GM18511 (cell line): ENCODE measurements around the gene GTPBP1.

Experiments
- ATAC-seq: cut with Tn5 transposase; IDR thresholded peaks from one replicate; pipeline ENCODE4 v1.9.1; 2021; ENCODE audit warnings: mild to moderate bottlenecking, moderate library complexity; ENCODE audit not compliant: unreplicated experiment

Gene GTPBP1

GRCh38 chr22:38724926-38725571, 19.3 kb downstream of the GTPBP1 start:
- ATAC-seq, result no peak

- no peak for ATAC-seq
Observed at GRCh38 chr22:38725900-38726655, 20.3 kb downstream of the GTPBP1 start.

GRCh38 chr22:38727123-38727522, 21.4 kb downstream of the GTPBP1 start:
- ATAC-seq, result no peak

DNA sequence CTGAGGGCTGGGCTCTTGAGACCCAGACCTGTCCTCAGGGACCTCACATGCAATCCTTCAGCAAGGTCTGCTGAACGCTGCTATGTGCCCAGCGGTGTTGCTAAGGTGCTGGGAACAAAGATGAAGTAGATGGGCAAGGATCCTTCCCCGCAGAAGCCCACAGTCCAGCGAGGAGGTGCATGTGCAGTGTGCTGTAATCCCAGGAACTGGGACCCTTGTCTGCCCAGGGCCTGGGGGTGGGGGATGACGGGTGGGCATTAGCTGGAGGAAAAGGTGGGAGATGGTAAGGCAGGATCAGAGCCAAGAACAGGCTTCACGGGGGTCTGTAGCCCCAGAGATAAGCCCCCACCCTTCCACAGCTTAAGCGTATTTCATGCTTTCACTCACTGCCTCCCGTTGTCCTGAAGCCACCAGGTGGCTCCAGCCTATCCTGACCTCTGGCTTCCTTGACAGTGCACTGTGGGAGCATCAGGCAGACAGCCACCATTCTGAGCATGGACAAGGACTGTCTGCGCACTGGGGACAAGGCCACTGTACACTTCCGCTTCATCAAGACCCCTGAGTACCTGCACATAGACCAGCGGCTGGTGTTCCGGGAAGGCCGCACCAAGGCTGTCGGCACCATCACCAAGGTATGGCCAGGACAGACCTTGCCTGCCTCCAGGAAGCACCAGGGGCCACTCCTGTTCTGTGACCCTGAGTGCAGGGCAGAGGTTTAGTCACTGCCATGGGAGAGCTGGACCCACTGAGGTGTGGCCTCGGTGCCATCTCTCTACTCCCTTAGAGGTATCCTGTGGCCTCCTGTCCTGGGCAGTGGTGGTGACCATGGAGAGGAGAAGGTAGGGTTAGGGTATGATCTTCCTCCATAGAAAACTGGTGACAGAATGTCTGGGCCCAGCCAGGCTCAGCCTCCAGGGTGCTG, 22.0 kb downstream of the GTPBP1 start:
- ATAC-seq, result no peak

- ATAC-seq, result no peak
Observed at GRCh38 chr22:38728871-38729796, 23.4 kb downstream of the GTPBP1 start.

- ATAC-seq, result no peak
Observed at GRCh38 chr22:38729946-38730345, 24.2 kb downstream of the GTPBP1 start.

DNA sequence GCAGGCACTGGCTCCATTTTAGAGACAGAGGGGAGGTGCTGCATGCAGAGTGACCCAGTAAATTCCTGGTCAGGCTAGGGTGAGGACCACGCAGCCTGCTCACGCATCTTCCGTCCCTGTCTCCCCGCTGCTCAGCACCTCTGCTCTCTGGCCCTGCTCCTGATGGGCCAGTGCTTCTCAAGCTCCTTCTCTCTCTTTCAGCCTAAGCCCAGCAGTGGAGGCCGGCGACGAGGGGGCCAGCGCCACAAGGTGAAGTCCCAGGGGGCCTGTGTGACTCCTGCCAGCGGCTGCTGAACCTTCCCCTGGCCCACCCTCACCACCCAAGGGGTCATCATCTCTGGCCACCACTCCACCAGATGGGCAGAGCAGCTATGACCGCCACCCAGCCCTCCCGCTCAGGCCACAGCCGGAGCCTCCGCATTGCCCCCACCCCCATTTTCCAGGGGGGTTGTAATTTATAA, 24.7 kb downstream of the GTPBP1 start:
- ATAC-seq, result no peak

- ATAC-seq, result no peak
Observed at GRCh38 chr22:38731703-38732161, 26.0 kb downstream of the GTPBP1 start.

DNA sequence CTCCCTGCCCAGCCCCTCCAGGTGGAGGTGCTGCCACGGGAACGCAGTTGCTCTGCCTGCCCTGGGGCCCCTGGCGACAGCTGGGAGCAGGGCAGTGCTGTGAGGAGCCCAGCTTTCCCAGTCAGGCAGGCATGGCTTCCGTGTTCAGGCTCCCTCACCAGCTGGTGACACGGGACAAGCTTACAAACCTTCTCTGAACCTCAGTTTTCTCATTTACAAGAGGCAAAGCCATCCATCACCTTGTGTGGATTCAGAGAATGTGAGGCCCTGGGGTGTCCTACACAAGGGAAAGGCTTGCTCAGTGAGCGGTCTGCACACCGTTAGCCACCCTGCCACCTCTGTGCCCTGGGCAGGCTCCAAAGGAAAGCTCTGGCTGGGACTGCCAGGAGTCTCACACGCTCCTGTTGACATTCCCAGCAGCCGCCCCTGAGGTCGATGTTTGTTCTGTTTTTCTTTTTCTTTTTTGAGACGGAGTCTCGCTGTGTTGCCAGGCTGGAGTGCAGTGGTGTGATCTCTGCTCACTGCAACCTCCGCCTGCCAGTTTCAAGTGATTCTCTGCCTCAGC, 26.6 kb downstream of the GTPBP1 start:
- no peak for ATAC-seq

GRCh38 chr22:38733329-38733723, 27.6 kb downstream of the GTPBP1 start:
- ATAC-seq, result no peak

GRCh38 chr22:38733724-38734381, 28.1 kb downstream of the GTPBP1 start:
- ATAC-seq, result no peak

DNA sequence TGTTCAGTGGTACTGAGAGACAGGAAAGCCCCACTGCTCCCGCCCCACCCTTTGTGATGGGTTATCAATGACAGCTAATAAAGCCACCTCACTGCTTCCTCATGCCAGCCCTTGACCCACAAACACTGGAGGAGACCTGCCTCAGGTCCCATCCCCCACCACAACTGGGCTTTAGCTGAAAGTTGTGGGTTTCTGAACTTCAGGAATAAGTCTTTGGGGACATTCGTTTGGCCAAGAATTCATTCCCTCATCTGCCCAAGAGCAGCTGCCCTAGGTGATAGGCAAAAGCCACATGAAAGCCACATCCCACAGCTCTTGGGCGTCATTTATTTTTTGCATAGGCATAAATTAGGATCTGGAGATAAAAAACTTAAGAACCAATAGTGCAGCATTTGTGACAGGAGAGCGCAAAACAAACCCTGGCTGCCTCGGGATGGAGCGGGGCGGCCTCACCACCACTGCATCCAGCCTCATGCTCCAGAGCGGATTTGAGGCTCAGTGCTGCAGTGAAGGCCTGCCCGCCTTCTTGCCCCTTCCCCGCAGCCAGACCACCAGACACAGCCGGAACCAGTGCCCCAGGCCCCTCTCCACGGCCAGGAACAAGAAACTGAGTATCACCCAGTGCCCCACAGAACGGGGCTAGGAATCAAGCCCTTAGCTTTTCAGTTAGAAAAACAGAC, 28.8 kb downstream of the GTPBP1 start:
- ATAC-seq, result no peak

DNA sequence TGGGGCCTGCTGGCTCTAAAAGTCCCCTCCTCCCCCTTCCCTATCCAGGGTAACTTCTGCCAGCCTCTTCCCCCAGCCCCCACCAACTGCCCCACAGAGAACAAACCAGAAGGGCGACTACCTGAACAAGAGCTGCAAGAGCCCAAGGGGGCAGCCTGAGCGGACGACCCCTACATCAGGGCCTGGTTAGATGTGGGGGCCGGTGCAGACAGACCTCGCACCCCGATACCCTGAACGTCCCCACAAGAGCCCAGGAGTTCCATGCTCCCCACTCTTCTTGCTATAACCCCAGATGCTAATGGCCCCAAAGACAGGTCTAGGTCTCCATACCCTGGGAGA, 29.4 kb downstream of the GTPBP1 start:
- no peak for ATAC-seq

DNA sequence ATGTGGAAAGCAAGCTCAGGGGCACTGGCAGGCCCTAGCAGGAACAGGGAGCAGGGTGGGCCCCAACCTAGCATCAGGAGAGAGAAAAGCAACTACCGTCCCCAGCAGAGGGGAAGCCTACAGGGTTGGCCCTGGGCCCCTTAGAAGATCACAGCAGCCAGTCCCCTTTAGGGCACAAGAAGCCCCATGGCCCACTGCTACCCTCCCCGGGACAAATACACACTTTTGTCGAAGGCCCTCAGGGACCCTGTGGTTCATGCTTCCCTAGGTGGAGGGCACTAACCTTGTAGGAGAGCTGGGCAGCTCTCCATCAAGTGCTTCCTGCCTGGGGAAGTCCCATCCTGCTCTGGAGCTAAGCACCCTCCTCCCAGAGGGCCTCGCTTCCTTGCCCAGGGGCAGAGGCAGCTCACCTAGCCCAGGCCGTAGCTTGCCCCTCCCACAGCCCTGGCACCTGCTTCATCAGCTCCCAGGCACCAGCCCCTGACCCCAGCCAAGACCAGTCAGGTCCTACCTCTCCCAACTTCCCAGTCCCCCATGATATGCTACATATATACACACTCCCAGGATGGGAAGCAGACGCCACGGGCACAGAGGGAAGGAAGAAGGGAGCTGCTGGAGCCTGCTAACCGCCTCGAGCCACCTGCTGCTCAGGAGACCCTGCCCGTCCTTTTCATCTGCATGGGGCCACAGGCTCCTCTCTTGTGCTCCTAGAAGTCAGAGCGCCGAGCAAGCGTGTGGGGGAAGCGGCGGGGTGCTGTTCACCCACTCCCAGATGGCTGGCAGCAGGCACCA, 29.9 kb downstream of the GTPBP1 start:
- ATAC-seq, result no peak

GRCh38 chr22:38736257-38736570, 30.5 kb downstream of the GTPBP1 start:
- ATAC-seq, result no peak

DNA sequence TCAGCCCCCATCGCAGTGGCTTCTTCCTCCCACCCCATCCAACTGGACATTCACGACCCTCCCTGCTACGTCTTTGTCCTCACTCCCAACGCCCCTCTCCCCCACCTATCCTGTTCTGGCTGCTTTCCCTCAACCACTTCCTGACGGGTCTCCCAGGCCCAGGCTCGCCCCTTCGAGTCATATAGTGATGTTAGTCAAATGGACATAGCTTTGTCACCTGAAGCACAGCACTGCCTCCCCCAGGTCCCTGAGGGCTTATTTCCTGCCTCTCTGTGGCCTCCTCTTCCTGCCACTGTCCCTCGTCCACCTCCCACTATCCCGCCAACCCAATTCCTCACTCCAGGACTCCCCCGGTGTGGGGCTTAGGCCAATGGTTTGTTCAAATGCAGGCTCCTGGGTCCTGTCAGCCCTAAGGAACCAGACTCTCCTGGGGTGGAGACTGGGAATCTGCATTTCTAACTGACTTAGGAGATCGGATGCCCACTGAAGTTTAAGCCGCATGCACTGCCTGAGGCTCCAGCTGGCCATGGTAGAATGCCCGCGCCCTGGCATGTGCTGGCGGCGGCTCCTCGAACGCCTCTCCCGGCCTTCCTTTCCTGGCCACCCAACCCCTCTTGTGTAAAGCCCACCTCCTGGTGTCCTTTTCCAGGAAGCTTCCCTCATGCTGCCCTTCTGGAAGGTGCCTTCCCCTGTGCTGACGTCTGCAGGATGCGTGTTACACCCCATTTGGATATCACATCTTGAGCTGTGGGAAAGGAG, 31.7 kb downstream of the GTPBP1 start:
- ATAC-seq, result no peak

DNA sequence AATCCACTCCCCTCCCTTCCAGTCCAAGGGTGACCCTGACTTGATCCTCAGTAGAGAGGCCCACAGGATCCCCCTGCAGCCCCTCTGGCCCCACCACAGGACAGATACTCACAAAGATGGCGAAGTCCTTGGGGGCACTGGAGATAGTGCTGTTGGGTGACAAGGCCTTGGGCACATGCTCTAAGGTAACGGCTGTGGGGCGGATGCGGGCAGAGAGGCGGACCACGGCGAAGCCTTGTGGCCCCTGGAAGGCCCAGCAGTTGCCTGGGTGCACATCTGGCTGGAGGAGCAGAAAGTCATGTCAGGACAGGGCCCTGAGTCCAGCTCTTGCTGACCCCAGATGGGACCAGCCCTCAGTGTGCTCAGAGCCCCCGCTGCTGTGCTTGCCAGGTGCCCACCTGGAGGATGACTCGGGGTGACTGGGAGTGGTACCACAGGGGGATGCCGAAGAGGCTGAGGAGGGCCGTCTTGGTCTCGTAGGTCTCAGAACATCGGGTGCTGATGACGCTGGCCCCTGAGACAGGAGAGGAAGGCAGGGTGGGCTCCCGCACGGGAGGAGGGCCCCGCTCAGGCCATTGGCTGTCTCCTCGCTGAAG, 32.8 kb downstream of the GTPBP1 start:
- ATAC-seq, result no peak
